IPS DF 6.9 (cell line): ENCODE results near the gene TM4SF4.

Source experiments
- DNase-seq: peaks from one replicate; pipeline ENCODE4 v3.0.0-alpha.2; 2013; ENCODE audit warnings: low read depth, low spot score
- H3K27ac ChIP-seq: one replicate; pipeline ENCODE4 v1.5.1; 2013; ENCODE audit warnings: low read length, control low read depth
- H3K27me3 ChIP-seq: 2 replicates; pipeline ENCODE4 v1.6.1; 2013; ENCODE audit warnings: mild to moderate bottlenecking, low read length; ENCODE audit not compliant: control insufficient read depth, insufficient read depth
- H3K36me3 ChIP-seq: 2 replicates; pipeline ENCODE4 v1.6.1; 2013; ENCODE audit warnings: low read length; ENCODE audit not compliant: control insufficient read depth, insufficient read depth
- H3K4me1 ChIP-seq: 2 replicates; pipeline ENCODE4 v1.6.1; 2013; ENCODE audit warnings: low read length; ENCODE audit not compliant: control insufficient read depth, insufficient read depth
- H3K4me3 ChIP-seq: 2 replicates; pipeline ENCODE4 v1.5.1; 2013; ENCODE audit warnings: mild to moderate bottlenecking, low read length
- H3K9me3 ChIP-seq: 2 replicates; pipeline ENCODE4 v1.6.1; 2013; ENCODE audit warnings: low read length, inconsistent platforms; ENCODE audit not compliant: control insufficient read depth, insufficient read depth
- WGBS: extraction: QIAGEN DNeasy Blood & Tissue Kit; methylation state at CpG from one replicate; pipeline ENCODE4 v1.1.7; 2013; ENCODE audit warnings: mixed read lengths, missing lambda C conversion rate; ENCODE audit not compliant: insufficient read length, insufficient coverage; 5-methylcytosine and 5-hydroxymethylcytosine counted together

TM4SF4 gene

DNA sequence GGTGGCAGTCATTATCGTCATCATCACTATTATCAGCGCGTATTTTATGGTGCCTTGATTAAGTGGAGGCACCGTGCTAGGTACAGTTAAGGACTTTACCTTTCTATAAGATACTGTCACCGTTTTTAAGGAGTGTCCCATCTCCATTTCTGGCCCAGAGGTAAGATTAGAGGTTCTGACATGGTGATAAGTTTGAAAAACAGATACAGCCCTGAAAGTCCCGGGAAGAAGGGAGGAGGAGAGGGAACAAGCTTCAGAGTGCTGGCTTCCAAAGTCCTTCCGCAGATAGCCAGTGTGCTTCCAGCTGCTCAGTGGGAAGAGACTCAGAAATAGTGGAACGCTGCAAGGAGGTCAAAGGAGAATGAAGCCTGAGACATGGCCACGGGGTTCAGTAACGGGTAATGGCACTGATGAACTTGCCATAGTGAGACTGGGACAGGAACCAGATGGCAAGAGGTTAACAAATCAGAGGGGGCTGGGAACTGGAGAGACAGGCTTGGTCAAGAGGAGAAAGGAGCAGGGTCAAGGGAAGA is 9.1 kb upstream of the TM4SF4 start:
- Histone ChIP-seq H3K36me3 (no peaks in the 10 kb centered on the region), H3K4me1 (peaks cover 3% of the 10 kb centered on the region; the same call in 1 of the 2 replicates), H3K9me3 (no peaks in the 10 kb centered on the region), H3K27me3 (no peaks in the 10 kb centered on the region), H3K4me3 (no peak overlapping the region), H3K27ac (no peak overlapping the region)
- WGBS, result no CpG with 5 or more reads among the region's 10 CpGs
- no peak for DNase-seq

DNA sequence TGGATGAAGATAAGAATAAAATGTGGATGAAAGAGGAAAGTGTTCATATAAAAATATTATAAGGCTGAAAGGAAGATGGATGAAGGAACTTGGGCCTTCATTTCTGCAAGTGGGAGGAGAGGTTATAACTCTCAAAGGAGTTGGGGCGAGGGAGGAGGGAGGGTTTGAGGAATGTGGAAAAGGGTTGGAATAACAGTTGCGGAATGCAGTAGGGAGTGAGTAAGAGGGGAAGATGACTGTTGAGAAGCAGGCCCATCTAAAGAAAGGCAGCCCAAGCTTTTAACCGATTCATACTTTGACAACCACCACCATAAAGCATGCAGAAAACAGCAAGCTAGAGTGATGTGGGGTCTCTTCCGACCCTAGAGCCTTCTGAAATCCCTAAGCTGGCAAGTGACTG is 8.3 kb upstream of the TM4SF4 start:
- no peaks in the 10 kb centered on the region for H3K36me3 ChIP-seq
- H3K4me3 ChIP-seq, result no peak overlapping the region
- H3K27me3 ChIP-seq, result no peaks in the 10 kb centered on the region
- DNase-seq, result no peak
- no peaks in the 10 kb centered on the region for H3K9me3 ChIP-seq
- no peak overlapping the region for H3K27ac ChIP-seq
- peaks cover 3% of the 10 kb centered on the region; the same call in 1 of the 2 replicates for H3K4me1 ChIP-seq
- no CpG with 5 or more reads among the region's 4 CpGs for WGBS

DNA sequence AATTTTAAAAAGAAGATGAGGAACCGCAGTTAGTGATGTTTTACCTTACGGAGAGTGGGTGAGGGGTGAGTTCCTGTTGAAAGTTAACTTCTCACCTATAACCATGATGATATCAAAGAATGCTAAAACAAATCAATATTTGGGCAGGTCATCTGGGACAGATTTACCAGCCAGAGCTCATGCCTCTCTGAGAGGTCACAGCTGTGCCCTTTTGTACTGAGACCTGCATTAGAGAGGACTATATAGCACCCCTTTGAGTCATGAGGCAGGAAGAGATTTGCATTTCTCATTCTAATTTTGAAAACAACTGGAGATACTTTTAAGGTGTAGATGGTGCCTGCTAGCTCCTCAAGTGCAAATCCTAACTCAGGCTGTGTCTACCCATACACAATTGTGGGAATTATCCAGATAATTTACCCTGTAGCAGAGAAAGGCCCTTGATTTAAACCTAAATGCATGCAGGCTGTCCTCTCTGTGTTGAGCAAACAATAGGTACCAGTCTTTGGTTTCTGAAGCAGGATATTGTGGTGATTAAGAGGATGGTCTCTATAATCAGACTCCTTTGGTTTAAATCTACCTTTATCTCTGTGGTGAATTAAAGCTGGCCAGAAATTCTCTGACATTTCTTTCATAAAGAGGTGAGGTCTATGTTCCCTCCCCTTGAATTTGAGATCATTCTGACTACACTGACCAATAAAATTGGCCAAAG is 5.8 kb upstream of the TM4SF4 start:
- Histone ChIP-seq H3K27me3 (no peaks in the 10 kb centered on the region), H3K4me1 (peaks cover 3% of the 10 kb centered on the region; the same call in 1 of the 2 replicates), H3K27ac (no peak overlapping the region), H3K9me3 (no peaks in the 10 kb centered on the region), H3K36me3 (no peaks in the 10 kb centered on the region), H3K4me3 (no peak overlapping the region)
- WGBS, result no CpG with 5 or more reads among the region's 2 CpGs
- no peak for DNase-seq

DNA sequence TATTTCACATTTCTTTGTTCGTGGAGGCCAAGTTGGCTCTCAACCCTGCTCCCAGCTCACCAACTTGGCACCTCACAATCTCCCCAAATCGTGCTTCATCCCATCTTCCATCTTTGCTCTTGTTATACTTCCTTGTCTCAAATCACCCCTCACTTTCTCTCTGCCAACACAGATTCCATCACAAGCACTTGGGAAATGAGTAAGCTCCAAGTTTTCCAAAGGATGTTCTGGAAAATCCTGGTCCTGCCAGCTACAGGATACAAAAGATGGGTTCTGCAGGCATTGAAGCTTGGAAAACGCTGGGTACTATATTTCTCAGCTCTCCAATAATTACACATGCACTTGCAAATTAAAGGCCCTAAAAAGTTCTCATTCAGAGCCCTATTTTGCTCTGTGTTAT is 4.1 kb upstream of the TM4SF4 start:
- Histone ChIP-seq H3K27me3 (no peaks in the 10 kb centered on the region), H3K4me3 (no peak overlapping the region), H3K27ac (no peak overlapping the region), H3K4me1 (peaks cover 3% of the 10 kb centered on the region; the same call in 1 of the 2 replicates), H3K36me3 (no peaks in the 10 kb centered on the region), H3K9me3 (no peaks in the 10 kb centered on the region)
- DNase-seq, result no peak
- WGBS, result no CpG with 5 or more reads among the region's 3 CpGs

DNA sequence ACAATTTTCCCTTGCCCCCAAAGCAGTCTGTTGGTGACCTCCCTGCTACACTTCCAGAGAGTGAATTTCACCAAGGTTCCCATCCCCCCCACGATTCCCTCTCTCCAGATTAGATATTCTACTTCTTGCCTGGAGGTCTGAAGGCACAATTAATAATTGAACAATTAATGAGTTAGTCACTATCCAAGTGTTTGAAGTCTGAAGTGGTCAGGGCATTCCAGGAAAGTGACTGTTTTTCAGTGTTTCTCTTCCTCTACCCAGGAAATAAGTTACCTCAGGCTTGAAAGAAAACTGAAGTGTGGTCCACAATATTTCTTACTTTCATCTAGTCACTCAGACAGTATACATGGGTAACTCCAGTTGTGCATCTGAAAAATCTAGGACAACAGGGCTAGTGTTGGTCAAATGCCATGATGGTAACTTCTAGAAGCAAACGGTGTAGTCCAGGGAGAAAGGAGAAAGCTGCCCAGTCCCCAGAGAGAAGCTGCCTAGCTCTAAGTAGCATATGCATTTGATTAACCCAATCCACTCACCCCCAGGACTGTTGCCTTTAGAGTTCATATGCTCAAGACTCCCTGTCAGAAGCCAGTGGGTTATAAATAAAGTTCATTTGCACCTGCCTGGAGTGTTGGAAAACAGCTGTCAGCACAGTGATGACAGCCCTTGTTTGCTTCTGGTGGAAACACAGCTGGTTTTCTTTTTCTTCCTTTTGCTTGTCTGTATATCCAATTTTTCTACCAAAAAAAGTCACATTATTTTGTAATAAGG is 2.3 kb upstream of the TM4SF4 start:
- Histone ChIP-seq H3K4me1 (no peaks in the 10 kb centered on the region), H3K9me3 (no peaks in the 10 kb centered on the region), H3K36me3 (no peaks in the 10 kb centered on the region), H3K4me3 (no peak overlapping the region), H3K27ac (no peak overlapping the region), H3K27me3 (no peaks in the 10 kb centered on the region)
- no CpG with 5 or more reads among the region's 2 CpGs for WGBS
- DNase-seq, result no peak

DNA sequence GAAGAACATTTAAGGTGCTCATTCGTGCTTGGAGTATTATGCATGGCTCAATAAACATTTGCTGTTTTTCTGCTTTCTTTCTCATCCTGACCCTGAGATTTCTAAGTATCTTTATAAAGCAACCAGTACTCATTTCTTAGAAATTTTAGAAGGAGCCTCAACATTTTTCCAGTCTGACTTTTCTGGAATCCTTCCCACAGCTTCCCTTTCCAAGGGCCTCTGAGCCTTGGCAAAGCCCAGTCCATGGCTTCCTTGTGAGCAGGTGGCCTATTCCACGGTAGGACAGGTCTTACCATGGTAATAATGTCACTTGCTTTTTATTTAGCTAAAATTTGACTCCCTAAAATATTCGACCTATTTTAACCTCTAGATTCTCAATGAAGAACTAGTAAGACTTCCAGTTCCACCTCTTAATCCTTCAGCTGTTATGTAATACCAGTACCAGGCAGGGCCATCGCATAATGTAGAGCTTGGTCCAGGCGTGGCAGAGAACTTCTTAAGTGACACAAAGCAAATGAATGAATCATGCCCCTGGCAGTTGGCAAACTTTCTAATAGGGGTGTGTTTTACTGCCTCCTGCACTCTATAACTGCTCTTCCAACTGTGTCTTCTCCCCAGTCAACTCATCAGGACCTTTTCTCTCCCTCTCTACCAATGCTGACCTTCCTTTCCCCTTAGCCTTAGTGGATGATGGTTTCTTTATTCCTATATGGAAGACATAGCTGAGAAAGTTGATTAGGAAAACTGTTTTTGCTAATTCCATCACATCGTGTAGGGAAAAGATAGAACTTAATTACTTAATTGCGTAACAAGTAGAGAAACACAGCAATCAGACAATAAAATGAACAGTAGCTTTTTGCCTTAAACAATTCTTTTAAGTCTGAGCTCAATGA is 894 bp upstream of the TM4SF4 start:
- WGBS, result no CpG with 5 or more reads among the region's 7 CpGs
- Histone ChIP-seq H3K36me3 (no peaks in the 10 kb centered on the region), H3K27ac (no peak overlapping the region), H3K9me3 (no peaks in the 10 kb centered on the region), H3K4me3 (no peak overlapping the region), H3K27me3 (no peaks in the 10 kb centered on the region), H3K4me1 (no peaks in the 10 kb centered on the region)
- no peak for DNase-seq

DNA sequence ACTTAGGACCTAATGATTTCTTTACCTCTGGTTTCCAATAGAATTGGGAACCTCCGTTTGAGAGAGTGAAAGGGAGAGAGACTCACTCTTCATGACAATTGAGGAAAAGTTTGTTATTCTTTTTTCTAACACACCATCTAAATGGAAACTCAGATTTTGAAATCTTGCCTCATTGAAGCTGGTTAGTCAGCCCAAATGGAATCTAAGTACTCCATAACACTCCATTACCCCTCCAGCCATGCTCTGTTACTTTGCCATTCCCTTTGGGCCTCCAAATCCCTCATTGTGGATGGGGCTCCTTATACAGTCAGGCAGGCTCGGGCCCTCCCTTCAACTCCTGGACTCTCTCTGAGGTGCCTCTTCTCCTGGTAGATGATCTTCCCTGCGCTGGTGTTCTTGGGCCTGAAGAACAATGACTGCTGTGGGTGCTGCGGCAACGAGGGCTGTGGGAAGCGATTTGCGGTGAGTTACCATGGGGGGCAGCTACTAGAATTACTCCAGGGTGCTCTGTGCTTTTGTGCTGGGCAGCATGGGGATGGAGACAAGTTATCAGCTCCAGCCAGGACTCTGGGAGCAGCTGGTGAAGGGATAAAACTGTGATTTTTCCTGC is 1.1 kb downstream of the TM4SF4 start:
- H3K9me3 ChIP-seq, result no peaks in the 10 kb centered on the region
- no peaks in the 10 kb centered on the region for H3K4me1 ChIP-seq
- no peak for DNase-seq
- H3K27me3 ChIP-seq, result no peaks in the 10 kb centered on the region
- WGBS, result no CpG with 5 or more reads among the region's 7 CpGs
- no peak overlapping the region for H3K4me3 ChIP-seq
- H3K27ac ChIP-seq, result no peak overlapping the region
- no peaks in the 10 kb centered on the region for H3K36me3 ChIP-seq

DNA sequence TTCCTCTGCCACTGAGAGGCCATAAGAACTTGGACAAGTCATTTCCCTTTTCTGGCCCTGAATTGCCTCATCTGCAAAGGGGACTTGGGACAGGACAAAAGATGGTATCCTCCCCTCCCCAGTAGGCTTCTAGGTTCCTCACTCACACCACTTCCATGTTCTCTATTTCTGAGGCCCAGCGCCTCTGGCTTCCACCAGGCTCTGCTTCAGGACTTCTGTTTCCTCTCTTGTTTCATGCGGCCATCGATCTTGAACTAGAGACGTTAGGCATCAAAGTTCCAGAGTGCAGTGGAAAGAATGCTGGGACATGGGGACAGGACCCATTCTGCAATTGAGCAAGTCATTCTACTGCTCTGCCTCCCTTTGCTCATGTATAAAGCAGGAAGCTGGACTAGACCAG is 1.7 kb downstream of the TM4SF4 start:
- Histone ChIP-seq H3K27ac (no peak overlapping the region), H3K36me3 (no peaks in the 10 kb centered on the region), H3K27me3 (no peaks in the 10 kb centered on the region), H3K4me3 (no peak overlapping the region), H3K4me1 (no peaks in the 10 kb centered on the region), H3K9me3 (no peaks in the 10 kb centered on the region)
- no CpG with 5 or more reads among the region's 4 CpGs for WGBS
- DNase-seq, result no peak

DNA sequence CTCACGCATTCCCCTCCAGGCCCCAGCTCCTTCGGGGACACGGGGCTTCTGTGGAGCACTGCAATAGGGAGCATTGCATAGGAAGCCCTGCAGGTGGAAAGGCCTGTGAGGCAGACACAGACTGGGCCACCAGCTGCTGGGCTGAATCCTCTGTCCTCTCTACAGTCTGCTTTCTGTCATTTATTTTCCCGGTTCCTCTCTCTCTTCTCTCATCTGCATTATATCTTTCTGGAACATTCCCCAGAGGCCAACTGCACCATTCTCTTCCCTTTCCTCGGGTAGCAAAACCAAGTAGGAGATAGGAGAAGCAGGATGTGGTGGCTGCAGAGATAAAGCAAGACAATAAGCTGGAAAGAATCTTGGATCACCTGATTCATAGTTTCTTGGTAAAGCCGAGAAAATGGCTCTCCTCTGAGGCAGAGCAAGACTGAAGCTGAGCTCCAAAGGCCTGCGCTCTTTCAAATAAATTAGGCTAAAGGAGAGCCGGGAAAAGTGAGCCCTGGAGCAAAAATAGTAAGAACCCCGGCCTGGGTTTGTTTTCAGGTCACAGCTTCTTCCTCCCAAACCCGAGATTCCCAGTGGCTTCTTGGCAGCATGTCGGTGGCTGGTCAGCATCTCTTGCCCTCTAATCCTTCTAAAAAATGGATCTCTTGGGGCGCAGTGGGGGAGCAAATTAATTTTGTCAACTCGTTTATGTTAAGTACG is 5.3 kb downstream of the TM4SF4 start:
- H3K27me3 ChIP-seq, result no peaks in the 10 kb centered on the region
- H3K27ac ChIP-seq, result no peak overlapping the region
- H3K4me3 ChIP-seq, result no peak overlapping the region
- H3K36me3 ChIP-seq, result no peaks in the 10 kb centered on the region
- H3K4me1 ChIP-seq, result no peaks in the 10 kb centered on the region
- H3K9me3 ChIP-seq, result no peaks in the 10 kb centered on the region
- no CpG with 5 or more reads among the region's 14 CpGs for WGBS
- no peak for DNase-seq
